ENCODE data around the gene ASXL1.
"Not testable (repeated sequence)": the region's sequence is repeated elsewhere in the genome, so short reads cannot be mapped to it uniquely, and the experiment has no call there.

ASXL1 gene

DNA sequence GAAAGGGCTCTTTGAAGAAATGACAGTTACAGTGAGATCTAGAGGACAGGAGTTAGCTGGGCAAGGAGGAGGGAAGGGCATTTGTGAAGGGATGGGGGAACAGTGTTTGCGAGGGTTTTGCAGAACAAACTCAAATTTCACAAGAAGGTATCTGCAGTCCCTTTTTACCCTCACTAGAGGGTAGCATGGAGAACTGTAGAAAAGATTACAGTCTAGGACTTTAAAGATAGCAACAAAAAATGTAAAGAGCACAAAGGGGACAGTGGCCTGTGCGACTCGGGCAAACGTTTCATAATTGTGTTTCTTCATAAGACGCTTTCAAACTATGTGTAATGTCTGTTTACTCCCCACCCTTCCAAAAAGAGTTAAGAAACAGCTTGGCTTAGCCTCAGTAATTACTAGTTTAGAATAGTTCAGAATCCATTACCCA lies 21.2 kb upstream of the ASXL1 start:
- no peak for DNase-seq (ENCODE audit: low read depth, low spot score)

DNA sequence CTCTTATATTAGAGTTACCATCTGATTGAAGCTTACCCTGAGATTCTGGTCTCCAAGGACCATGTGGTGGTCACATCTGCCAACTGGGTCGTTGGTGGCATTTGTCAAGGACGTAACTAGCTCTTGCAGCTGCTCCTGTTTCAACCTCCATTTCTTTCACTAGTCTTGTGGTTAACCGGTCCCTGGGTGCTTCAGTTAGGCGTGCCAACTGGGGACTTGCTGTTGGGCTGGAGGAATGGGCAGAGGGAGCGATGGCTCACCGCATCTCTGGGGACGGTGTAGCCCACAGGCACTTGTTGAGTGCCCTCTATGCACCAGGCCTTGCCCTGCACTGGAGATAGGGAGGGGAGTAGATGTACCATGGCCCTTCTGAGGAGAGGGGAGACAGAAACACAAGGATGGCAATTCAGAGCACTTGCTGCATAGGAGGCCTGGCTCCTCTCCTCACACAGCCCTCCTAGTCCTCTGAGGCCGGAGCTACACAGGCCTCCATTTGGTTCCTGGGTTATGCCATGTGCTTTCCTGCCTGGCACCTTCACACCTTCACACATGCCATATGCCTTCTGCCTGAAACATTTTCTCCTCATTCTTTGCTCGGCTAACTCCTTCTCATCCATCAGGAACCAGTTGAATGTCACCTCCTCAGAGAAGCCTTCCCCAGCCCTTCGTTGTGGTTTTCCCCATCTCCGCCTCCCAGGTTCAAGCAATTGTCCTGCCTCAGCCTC lies 20.0 kb upstream of the ASXL1 start:
- DNase-seq (ENCODE audit: low read depth, low spot score) = no peak

DNA sequence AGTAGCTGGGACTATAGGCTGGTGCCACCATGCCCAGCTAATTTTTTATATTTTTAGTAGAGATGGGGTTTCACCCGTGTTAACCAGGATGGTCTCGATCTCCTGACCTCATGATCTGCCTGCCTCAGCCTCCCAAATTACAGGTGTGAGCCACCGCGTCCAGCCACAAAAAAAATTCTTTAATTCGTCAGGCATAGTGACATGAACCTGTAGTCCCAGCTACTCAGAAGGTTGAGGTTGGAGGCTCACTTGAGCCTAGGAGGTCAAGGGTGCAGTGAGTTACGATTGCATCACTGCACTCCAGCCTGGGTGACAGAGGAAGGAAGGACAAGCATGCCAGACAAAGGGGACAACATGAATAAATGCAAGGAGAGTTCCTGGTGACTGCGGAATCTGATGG lies 19.5 kb upstream of the ASXL1 start:
- DNase-seq (ENCODE audit: low read depth, low spot score) = no peak

DNA sequence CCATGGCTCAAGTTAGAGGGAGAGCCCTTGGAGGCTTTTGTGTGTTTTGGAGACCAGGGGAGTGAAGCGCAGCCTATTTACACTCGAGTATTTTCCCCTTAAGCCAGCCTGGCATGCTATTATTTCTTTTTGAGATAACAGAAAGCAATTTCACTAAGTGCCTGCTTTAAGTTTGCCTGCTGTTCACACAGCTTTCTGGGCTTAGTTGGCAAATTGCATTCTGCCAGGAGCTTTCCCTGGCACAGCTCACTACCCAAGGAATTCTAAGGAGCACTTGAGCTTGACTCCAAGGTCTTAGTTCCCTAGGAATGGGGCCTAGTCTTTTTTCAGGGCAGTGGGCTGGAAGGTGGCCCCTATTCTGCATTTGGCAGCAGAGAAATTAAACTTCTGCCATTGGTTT lies 19.0 kb upstream of the ASXL1 start:
- DNase-seq (ENCODE audit: low read depth, low spot score) = no peak

DNA sequence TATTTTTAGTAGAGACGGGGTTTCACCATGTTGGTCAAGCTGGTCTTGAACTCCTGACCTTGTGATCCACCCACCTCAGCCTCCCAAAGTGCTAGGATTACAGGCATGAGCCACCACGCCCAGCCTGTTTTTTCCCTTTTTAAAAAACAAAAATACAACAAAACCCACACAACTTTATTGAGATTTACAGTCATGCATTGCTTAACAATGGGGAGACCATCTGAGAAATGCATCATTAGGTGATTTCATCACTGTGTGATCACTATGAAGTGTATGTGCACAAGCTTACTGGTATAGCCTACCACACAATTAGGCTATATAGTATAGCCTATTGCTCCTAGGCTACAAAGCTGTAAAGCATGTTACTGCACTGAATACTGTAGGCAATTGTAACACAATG lies 17.1 kb upstream of the ASXL1 start:
- DNase-seq (ENCODE audit: low read depth, low spot score) = not testable (repeated sequence)

DNA sequence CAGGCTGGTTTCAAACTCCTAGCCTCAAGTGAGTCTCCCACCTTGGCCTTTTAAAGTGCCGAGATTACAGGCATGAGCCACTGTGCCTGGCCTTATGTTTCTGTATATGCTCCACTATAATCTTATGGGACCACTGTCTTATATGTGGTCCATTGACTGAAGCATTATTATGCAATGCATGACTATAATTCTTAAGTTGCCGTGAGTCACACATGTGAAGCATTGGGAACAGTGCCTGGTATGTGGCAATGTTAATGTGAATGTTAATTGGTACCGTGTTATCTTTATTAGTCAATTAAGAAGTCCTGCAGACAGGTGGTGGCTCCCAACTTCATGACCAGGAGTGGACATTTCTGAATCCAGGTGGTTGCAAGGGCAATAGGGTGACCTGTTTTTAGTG lies 14.7 kb upstream of the ASXL1 start:
- no peak for DNase-seq (ENCODE audit: low read depth, low spot score)

DNA sequence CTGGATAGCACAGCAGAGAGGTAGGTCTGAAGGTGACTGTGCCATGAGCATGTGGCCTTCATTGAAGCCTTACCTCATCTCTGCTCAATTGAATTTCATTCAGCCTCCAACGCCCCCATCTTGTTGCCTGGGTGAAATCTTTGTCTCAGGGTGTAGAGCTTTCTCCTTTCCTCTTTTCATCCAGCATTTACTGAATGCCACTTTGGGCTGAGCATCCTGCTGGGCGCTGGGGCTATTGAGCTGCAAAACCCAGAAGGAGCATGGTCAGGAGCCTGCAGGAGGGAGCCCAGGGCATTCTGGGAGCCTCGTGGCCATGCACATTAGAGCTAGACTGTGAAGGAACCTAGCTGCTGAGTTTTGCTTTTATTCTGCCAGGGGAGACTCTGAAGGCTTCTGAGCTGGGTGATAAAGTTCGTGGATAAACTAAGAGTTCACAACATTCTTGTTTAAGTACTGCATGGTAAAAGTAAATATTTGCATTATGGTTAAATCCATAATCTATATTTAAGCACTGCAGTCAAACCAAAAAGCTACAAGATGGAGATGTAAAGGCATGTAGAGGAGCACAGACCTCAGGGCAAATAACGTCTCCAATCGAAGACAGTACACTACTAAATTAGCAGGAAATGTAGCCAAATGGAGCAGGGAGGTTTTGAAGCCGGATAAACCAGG lies 13.2 kb upstream of the ASXL1 start:
- DNase-seq (ENCODE audit: low read depth, low spot score) = no peak

DNA sequence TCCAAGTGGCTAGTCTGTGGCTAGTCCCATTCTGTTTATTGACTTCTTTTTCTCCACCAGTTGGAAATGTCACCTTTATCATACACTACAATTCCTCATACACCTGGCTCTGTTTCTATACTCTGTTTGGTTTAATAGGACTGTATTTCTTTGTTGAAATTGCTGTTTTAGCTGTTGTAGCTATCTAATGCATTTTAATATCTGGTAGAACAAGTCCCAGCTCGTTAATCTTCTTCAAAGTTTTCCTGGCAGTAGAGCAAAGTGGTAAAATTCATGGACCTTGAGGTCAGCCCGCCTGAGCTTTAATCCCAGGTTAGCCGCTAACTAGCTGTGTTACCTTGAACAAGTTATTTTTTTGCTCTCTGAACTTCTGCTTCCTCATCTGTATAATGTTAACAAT lies 9.9 kb upstream of the ASXL1 start:
- DNase-seq (ENCODE audit: low read depth, low spot score) = no peak

DNA sequence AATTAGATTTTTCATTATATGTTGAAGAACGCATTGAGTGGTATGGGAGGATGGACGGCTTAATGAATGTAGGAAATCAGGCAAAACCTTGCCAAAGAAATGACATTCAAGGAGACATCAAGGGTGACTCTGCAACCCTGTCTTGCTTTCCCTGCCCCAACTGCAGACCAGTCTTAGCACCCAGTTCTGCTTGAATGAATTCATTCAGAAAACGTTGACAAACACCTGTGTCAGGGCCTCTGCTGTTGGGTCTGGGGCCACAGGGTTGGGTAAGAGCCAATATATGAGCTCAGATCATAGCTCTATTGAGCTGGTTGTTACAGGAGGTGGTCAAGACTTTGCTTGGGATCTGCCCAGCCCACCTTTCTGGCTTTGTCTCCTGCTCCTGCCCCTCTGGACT lies 7.7 kb upstream of the ASXL1 start:
- no peak for DNase-seq (ENCODE audit: low read depth, low spot score)

DNA sequence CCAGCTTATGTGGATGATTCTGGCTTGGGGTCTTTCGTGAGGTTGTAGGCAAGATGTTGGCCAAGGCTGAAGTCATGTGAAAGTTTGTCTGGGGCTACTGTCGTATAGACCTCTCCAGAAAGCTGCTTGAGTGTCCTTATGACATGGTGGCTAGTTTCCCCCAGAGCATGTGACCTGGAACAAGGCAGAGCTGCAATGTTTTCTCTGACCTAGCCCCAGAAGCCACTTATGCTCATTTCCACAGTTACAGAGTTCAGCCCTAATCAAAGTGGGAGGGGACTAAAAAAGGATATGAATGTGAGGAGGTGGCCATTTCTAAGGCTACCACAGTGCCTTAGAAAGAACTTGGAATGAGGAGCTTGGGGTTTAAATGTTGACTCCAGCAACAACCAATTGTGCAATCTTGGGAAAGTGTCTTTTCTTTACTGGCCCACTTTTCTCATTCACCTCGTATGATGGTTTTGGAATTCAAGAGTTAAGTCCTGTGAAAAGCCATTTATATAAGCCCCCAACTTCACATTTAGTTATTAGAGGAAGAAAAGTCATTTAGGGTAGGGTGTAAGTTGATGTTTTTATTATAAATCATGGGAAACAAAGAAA lies 5.9 kb upstream of the ASXL1 start:
- no peak for DNase-seq (ENCODE audit: low read depth, low spot score)

DNA sequence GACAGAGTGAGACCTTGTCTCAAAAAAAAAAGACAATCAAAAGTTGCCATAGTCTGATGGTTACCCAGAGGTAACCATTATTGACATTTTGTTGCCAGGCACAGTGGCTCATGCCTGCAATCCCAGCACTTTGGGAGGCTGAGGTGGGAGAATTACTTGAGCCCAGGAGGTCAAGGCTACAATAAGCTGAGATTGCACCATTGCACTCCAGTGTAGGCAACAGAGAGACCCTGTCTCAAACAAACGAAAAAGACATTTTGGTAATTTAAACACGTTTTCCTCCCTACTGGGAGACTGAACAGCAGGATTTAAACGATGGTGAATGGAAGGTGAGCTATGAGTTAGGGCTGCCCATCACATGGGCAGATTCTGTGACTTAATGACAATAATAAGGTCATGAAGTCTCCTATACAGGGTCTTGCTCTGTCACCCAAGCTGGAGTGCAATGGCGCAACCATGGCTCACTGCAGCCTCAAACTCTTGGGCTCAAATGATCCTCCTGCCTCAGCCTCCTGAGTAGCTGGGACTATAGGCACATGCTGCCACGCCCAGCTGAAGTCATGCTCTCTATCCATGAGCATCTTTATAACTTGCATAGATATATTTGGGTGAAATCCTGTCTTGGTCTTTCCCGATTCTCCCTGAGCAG lies 4.2 kb upstream of the ASXL1 start:
- no peak for DNase-seq (ENCODE audit: low read depth, low spot score)

DNA sequence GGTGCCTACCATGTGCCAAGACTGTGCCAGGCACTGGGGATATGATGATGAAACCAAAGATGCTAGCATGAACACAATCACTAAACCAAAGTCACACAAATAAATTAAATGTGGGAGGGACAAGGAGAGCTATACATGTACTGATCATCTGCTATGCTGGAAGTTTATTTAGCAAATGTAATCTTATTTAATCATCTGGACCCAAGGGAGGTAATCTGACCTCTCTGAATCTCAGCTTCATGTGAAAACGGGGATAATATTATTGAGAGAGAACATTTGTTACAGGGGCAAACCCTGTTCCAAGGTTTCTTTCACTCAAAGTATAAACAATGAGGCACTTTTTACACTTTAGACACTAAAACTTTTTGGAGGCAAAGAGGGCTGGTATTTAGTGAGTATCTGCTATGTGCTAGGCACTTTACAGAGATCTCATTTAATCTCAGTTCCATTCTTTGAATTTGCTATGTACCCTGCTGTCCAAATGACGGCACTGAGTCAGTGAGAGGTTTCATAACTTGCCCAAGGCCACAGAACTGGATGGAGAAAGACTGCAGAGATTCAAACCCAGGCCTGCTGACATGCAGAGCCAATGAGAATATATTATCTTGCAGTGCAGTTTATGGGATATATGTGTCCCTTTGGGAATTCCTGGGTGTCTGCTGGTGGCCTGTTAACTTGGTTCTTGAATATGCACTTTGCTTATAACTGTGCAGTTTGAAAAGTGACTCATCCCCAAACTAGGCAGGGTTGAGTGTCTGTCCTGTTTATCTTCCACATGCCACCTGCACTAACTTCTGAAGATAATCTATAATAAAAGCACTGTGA lies 3.3 kb upstream of the ASXL1 start:
- DNase-seq (ENCODE audit: low read depth, low spot score) = no peak

DNA sequence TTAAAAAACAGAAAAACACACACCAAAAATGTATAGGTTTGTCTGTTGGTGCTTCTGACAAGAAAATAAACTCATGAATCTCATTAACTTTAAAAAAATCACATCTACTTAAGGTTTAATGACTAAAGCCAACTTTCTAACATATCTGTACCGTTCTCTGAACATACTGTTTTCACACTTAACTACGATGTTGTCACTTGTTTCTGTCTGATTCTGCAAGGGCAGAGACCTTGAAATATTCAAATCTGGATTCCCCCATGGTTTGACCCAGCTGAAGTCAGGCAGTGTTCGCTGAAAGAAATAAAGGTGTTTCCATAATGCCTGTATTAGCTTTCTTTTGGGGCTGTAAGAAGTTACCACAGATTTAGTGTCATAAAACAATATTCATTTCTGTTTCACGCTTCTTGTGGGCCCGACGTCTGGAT lies 2.7 kb upstream of the ASXL1 start:
- DNase-seq (ENCODE audit: low read depth, low spot score) = no peak

DNA sequence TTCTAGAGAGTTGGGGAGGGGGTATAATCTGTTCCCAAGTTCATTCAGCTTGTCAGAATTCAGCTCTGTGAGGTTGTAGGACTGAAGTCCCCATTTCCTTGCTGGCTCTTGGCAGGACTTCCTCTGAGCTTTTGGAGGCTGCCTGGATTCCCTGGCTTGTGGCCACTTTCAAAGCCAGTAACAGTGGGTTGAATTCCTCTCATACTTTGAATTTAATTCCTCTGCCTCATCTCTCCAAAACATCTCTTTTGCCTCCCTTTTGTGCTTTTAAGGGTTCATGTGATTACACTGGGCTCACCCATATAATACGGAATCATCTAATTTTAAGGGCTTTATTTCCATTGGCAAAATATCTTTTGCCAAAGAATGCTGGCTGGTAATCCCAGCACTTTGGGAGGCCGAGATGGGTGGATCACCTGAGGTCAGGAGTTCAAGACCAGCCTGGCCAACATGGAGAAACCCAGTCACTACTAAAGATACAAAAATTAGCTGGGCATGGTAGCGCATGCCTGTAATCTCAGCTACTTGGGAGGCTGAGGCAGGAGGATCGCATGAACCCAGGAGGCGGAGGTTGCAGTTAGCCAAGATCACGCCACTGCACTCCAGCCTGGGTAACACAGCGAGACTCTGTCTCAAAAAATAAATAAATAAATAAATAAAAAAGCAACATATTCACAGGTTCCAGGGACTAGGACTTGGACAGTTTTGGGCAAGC lies 2.1 kb upstream of the ASXL1 start:
- DNase-seq (ENCODE audit: low read depth, low spot score) = not testable (repeated sequence)

DNA sequence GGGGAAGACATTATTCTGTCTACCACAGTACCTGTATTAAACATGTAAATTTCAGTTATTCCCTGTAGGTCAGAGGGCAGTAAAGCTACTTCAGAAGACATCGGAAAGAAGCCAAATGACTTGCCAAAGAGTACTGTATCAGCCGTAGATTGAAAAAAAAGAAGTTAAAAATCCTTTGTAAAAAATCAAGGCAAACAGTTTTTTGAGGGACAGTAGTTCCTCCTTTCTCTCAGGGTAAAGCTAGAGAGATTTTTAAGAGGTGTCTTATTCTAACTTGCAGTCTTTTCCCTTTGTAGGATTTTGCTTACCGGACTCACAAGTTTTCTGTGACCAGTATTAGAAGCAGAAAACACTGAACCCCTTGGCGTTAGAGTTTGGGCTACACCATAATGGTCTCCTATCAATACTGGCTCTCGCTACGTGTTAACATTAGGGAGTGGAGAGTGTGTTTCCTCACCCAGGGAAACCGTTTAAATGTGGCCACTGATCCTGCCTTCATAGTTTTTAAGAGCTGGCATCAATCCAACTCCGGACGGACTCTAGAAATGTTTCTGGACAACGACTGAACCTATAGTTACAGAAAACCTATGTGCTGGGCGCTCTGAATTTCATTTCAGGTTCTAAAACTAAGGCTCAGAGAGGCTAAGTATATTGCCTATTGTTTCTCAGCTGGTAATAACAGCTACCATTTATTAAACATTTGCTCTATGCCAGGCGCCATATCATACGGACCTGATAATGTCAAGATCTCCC lies 1.3 kb upstream of the ASXL1 start:
- DNase-seq (ENCODE audit: low read depth, low spot score) = no peak

DNA sequence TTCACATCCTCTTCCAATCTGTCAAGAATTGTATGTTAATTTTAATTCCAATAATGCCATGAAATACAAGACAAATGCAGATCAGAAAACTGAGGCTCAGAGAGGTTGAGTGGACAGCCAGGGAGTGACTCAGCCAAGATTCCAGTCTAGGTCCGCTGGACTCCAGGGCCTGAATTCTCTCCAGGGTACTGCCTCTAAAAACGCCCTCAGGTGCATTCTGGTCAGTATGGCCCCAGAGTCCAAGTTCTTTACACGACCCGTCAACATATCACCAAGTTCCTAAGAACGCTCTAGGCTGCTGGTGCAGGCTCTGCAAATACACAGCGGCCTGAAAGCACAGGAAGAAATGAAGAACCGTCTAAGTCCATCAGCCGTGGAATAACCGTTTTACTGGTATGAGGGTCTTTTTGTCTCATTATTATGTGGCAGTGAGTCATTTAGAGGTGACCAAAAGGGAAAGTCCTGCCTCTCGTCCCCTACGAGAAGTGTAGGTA lies 709 bp upstream of the ASXL1 start:
- DNase-seq (ENCODE audit: low read depth, low spot score) = no peak

DNA sequence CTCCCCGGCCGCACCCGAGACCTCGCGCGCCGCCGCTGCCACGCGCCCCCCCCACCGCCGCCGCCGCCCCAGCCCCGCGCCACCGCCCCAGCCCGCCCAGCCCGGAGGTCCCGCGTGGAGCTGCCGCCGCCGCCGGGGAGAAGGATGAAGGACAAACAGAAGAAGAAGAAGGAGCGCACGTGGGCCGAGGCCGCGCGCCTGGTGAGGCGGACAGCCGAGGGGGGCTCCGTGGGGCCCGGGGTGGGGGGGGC lies 426 bp downstream of the ASXL1 start:
- no peak for DNase-seq (ENCODE audit: low read depth, low spot score)

DNA sequence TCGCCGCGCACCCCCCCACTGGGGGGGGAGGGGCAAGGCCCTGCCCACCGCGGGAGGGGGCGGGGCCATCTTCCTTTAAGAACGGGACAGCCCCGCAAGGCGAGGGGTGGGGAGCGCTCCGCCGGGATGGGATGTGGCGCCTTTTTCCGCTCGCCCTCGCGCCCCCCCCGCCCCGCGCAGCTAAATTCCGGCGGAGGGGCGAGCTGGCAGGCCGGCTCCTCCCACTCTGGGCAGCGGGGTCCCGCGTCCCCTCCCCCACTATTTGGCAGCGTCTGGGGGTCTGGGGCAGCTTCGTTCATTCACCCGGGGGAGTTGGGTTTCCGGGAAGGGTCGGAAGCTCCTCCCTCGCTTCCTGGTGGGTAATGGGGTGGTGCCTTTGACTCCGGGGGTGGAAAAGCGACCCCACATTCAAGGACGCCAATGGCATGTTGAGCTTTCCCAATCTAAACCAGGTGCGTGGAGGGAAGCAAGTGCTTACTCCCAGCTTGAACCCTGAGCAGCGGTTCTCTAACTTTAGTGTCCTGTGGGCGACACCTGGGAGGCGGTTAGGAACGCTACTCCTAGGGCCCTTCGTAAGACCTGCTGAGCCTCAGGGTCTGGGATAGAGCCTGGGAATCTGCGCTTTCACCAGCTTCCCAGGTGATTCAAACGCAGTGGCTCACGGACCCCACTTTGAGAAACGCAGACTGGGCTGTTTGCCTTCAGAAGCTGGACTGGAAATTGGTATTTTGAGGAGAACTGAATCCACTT lies 927 bp downstream of the ASXL1 start:
- no peak for DNase-seq (ENCODE audit: low read depth, low spot score)

DNA sequence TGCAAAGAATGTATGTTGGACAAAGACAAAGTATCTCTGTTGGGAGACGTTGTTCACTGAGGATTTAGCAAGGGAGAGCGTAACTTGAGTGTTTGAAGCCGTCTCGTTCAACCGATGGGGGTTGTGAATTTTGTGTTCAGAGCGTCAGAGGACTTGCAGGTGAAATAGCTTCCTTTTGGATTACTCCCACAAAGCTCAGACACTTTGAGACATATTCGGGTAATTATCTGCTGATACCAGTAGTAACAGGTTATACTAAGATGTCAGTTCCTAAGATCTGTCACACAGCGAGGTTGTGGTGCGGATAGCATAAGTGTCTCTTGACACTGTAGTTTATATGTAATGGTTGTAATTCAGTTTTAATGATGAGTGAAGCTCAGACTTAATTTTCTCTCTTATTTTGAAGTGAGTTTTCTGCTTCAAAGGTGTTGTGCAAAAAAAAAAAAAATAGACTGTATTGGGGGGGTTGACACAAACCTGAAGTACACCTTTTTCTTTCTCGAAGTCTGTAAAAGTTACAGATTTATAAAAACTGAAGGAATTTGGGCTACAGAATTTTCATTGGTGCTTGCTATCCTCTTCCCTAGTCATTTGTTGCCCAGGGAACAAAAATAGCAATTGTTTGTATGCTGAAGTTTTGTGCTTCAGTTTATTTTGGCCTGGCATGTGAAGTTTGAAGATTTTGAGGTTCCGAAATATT lies 1.7 kb downstream of the ASXL1 start:
- no peak for DNase-seq (ENCODE audit: low read depth, low spot score)
